ENCODE data around the gene DHX30.
"Not testable (repeated sequence)": the region's sequence is repeated elsewhere in the genome, so short reads cannot be mapped to it uniquely, and the experiment has no call there.

DHX30 gene

DNA sequence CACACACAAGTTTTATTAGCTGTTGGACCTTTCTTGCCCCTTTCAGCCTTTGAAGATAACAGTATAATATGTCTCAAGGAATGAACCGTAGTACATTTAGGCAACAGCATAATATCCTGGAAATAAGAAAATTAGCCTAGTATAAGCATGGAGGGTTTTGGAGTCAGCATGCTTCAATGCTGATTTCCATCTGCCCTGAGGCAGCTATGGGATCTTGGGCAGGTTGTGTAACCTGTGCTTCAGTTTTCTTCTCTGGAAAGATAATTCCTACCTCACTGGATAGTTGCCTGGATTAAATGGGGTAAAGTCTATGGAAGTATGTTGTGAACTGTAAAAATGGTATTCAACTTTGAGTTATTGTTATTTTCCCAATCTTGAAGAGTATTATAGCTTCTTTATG lies 1.6 kb downstream of the DHX30 start:
- DNase-seq, result no peak

DNA sequence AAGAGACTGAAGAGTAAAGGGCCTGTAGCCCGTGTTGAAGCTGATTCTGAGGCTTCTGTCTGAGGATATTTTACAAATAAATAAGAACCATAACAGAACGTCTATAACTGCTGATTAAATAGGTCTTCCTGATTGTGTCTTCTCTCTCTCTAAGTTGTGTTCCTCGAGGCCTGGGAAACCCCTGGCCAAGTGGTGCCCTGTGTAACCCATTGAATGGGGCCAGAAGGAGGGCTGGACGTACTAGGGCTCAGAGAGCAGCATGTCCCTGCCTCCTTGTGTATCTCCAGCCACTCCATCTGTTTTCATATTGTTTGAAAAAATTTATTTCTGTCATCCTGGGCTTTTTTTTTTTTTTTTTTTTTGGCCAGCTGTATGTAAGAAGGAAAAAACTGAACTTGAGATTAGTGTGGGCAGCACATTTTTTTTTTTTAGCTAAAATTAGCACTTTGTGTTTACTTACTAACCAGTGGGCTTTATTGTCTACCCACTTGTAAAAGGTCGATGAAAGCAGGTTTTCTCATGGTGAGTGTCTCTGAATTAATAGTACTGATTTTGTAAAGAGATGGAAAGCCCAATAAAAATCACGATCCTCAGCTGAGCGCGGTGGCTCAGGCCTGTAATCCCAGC lies 10.7 kb downstream of the DHX30 start:
- DNase-seq, result no peak

- no peak for DNase-seq
Measured at GRCh38 chr3:47817609-47818008, 14.7 kb downstream of the DHX30 start.

DNA sequence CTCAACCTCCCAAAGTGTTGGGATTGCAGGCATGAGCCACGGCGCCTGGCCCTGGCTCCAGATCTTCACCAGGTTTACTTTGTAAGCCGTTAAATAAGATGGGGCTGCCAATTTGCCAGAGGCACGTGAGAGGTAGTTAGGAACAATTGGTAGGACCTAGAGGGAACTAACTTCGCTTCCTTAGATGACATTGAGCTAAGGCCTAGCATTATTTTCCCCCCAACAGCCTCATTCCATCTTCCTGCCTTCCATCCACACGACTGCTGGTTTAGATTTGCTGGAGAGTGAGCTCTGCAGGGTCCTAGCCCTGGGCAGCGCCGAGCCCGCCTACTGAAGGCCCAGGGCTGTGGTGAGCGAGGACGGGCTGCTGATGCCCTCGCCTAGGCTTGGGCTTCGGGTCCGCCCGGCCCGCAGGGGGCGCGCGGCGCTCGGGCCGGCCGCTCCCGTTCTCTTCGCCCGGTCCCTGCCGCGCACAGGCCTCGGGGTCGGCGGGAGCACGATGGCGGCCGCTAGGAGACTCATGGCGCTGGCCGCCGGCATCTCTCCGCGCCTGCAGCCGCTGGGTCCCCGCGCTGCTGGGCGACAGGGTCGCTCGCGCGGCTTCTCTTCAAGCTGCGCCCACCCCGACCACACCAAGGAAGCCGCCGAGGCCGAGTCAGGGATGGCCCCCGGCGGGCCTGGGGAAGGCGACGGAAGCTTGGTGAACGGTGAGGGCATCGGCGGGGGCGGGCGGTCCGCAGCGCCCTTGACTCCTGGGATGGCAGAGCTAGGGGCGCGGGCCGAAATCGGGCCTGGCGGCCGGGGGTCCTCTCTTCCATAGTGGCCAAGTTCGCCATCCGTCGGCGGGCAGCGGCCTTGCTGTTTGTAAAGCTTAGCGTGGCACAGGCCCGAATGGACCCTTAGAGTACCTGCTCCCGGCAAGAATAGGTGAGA lies 21.9 kb downstream of the DHX30 start:
- peak; percentile 88 for DNase-seq

DNA sequence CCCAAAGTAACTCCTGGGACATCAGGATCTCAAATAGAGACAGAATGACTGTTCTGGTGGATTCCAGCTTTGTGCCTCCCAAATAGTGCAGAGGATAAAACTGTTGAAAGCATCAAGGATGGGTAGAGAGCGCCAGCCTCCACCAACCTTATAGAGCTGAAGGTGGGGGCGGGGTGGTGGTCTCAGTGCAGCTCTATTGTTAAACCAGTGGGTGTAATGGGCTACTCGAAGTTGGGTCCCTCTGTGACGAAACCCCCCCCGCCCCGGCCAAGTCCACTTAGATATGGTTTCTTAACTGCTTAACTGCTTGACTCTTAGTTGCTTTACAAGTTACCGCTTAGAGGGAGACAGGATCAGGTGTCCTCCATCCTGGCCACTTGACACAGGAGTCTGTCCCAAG lies 22.7 kb downstream of the DHX30 start:
- no peak for DNase-seq

DNA sequence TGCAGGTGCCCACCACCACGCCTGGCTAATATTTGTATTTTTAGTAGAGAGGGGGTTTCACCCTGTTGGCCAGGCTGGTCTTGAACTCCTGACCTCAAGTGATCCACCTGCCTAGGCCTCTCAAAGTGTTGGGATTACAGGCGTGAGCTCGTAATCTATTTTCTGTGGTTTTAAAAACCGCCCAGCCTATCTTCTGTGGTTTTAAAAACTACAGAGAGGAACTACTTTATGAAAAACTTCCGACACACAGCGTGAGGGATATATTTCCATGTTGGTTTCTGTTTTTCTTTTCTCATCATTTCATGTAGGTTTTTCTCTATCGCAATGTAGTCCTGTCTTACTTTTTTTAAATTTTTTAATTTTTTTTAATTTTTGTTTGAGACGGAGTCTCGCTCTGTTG lies 26.5 kb downstream of the DHX30 start:
- DNase-seq, result not testable (repeated sequence)

DNA sequence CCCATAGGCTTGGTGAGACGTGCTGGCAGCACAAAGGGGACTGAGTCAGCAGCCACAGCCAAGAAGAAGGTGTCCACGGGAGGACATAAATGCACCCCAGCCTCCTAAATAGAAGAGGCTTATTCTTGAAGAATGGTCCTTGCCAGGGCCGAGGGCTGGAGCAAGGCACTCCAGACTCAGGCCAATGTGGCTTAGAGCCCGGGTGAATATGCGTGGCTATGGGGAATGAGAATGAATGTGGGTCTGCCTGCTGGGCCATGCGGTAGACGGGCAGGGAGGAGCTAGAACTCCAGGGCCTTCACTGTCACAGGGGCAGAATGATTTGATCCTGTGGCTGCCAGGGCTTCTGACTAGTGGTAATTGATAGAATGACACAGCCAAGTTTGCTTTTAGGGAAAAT lies 34.0 kb downstream of the DHX30 start:
- no peak for DNase-seq

- no peak for DNase-seq
Measured at GRCh38 chr3:47838503-47838902, 35.6 kb downstream of the DHX30 start.

GRCh38 chr3:47841786-47842349 lies 38.9 kb downstream of the DHX30 start:
- no peak for DNase-seq

- no peak for DNase-seq
Measured at GRCh38 chr3:47846186-47846879, 43.4 kb downstream of the DHX30 start.

DNA sequence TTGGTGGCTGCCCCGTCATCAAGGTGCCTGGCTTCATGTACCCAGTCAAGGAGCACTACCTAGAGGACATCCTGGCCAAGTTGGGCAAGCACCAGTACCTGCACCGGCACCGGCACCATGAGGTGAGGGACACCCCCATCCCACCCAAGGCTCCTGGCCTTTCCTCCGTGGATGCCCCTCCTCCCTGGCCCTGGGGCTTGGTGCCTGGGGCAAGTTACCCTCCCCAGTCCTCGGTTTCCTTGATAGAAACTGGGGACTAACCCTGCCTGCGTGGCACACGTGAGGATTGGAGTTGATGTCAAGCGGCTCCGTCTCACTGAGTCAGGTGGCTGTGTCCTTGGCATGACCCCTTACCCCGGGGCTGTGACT lies 43.9 kb downstream of the DHX30 start:
- DNase-seq, result no peak

- no peak for DNase-seq
Measured at GRCh38 chr3:47847260-47847659, 44.3 kb downstream of the DHX30 start.

GRCh38 chr3:47847801-47848518 lies 45.0 kb downstream of the DHX30 start:
- DNase-seq, result no peak

- DNase-seq, result no peak
Measured at GRCh38 chr3:47848599-47849117, 45.7 kb downstream of the DHX30 start.

DNA sequence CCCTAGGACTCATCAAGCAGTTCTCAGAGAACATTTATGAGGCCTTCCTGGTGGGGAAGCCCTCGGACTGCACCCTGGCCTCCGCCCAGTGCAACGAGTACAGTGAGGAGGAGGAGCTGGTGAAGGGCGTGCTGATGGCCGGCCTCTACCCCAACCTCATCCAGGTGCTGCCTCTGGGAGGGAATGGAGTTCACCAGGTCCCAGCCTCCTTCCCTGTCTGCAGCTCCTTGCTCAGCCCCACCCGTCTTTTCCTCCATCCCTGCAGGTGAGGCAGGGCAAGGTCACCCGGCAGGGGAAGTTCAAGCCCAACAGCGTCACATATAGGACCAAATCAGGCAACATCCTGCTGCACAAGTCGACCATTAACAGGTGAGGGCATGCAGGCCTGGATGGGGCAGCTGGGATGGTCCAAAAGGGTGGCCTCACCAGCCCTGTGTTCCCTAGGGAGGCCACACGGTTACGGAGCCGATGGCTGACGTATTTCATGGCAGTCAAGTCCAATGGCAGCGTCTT lies 46.3 kb downstream of the DHX30 start:
- no peak for DNase-seq

GRCh38 chr3:47849699-47850563 lies 47.0 kb downstream of the DHX30 start:
- no peak for DNase-seq

- DNase-seq, result no peak
Measured at GRCh38 chr3:47850564-47851410, 47.8 kb downstream of the DHX30 start.

- no peak for DNase-seq
Measured at GRCh38 chr3:47851888-47852603, 49.1 kb downstream of the DHX30 start.
